SU-DHL-6 (cell line): ENCODE measurements around the gene NFATC4.

Experiments used
- H2AFZ ChIP-seq: fragments of 200-600 bp; sonication (generic); 2 replicates; pipeline ENCODE4 v1.6.1; 2014; ENCODE audit warnings: low read depth, mild to moderate bottlenecking, moderate library complexity, mixed read lengths, antibody characterized with exemption, low read length; ENCODE audit not compliant: severe bottlenecking
- H3F3A ChIP-seq: fragments of 200-600 bp; shearing (Covaris generic); 2 replicates; pipeline ENCODE4 v1.6.0; 2016; ENCODE audit warnings: antibody characterized with exemption, mild to moderate bottlenecking; ENCODE audit not compliant: insufficient read depth
- H3K27ac ChIP-seq: fragments of 200-600 bp; sonication (generic); 2 replicates; pipeline ENCODE4 v1.5.1; 2016; ENCODE audit warnings: low read depth, mild to moderate bottlenecking, low read length, moderate library complexity, mixed read lengths
- H3K27me3 ChIP-seq: fragments of 200-600 bp; sonication (generic), shearing (Covaris generic); 2 replicates; pipeline ENCODE4 v1.6.0; 2014; ENCODE audit warnings: mild to moderate bottlenecking, low read length
- H3K36me3 ChIP-seq: fragments of 200-600 bp; sonication (generic); 2 replicates; pipeline ENCODE4 v1.6.1; 2014; ENCODE audit warnings: mild to moderate bottlenecking, low read length, mixed read lengths
- H3K4me2 ChIP-seq: fragments of 300-600, 200-600 bp; shearing (Covaris generic), sonication (generic); 2 replicates; pipeline ENCODE4 v1.6.0; 2014; ENCODE audit warnings: low read length, low read depth, mild to moderate bottlenecking; ENCODE audit not compliant: poor library complexity, severe bottlenecking
- H3K4me3 ChIP-seq: fragments of 200-600 bp; sonication (generic); 2 replicates; pipeline ENCODE4 v1.5.1; 2014; ENCODE audit warnings: antibody characterized with exemption, low read length, mild to moderate bottlenecking, mixed read lengths; ENCODE audit not compliant: insufficient read depth, poor library complexity, severe bottlenecking
- H3K79me2 ChIP-seq: fragments of 200-600 bp; sonication (generic); 2 replicates; pipeline ENCODE4 v1.6.1; 2014; ENCODE audit warnings: mild to moderate bottlenecking, low read length, moderate library complexity; ENCODE audit not compliant: insufficient read depth
- H3K9ac ChIP-seq: fragments of 200-600 bp; sonication (generic); 2 replicates; pipeline ENCODE4 v1.7.0; 2014; ENCODE audit warnings: mild to moderate bottlenecking, low read length
- H3K9me2 ChIP-seq: fragments of 200-600 bp; sonication (generic); replicated peaks from 2 replicates; pipeline ENCODE4 v1.6.1; 2014; ENCODE audit warnings: low read length; ENCODE audit not compliant: insufficient read depth
- H3K9me3 ChIP-seq: fragments of 200-600 bp; sonication (generic); 2 replicates; pipeline ENCODE4 v1.6.1; 2014; ENCODE audit warnings: low read length, mixed read lengths; ENCODE audit not compliant: insufficient read depth
- H4K20me1 ChIP-seq: fragments of 200-600 bp; sonication (generic); 2 replicates; pipeline ENCODE4 v1.6.1; 2014; ENCODE audit warnings: low read depth, mild to moderate bottlenecking, antibody characterized with exemption, low read length, moderate library complexity, mixed read lengths
- CTCF ChIP-seq: fragments of 200-600 bp; sonication (generic); IDR thresholded peaks from one replicate; pipeline ENCODE4 v1.5.1; 2017; ENCODE audit warnings: antibody characterized with exemption, mild to moderate bottlenecking, low read length, moderate library complexity; ENCODE audit not compliant: insufficient read depth, poor library complexity, severe bottlenecking
- EZH2phosphoT487 ChIP-seq: fragments of 200-600 bp; sonication (generic), shearing (Covaris generic); conservative IDR thresholded peaks from 2 replicates; pipeline ENCODE4 v1.6.1; 2018; ENCODE audit warnings: mild to moderate bottlenecking, antibody characterized with exemption, low read length, moderate library complexity, mixed read lengths

Gene NFATC4

GRCh38 chr14:24340606-24341005 is 27.4 kb upstream of the NFATC4 start:
- H3K9me2 ChIP-seq: no peaks in the 10 kb centered on the region

DNA sequence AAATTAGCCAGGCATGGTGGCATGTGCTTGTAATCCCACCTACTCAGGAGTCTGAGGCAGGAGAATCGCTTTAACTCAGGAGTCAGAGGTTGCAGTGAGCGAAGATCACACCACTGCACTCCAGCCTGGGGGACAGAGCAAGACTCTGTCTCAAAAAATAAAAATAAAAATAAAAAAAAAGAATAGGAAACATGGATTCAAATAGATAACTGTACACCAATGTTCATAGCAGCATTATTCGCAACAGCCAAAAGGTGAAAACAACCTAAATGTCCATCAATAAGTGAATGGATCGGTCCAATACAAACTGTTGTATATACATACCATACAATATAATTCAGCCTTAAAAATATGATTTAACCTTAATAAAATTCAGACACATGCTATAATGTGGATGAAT is 25.1 kb upstream of the NFATC4 start:
- H3K9me3 ChIP-seq: no peaks in the 10 kb centered on the region
- no peaks in the 10 kb centered on the region for H3K9me2 ChIP-seq
- no peaks in the 10 kb centered on the region for H3K79me2 ChIP-seq
- no peak overlapping the region for H3K4me2 ChIP-seq
- no peak overlapping the region for H3K27ac ChIP-seq
- no peak overlapping the region for H3K9ac ChIP-seq
- no peaks in the 10 kb centered on the region for H3K27me3 ChIP-seq
- no peak overlapping the region for H2AFZ ChIP-seq
- H3K36me3 ChIP-seq: no peaks in the 10 kb centered on the region
- H3F3A ChIP-seq: no peaks in the 10 kb centered on the region
- no peaks in the 10 kb centered on the region for H4K20me1 ChIP-seq
- no peak for TF ChIP-seq EZH2phosphoT487
- TF ChIP-seq CTCF: no peak
- H3K4me3 ChIP-seq: no peak overlapping the region

More at GRCh38 chr14:24340606-24341005, 27.4 kb upstream of the NFATC4 start:
- Histone ChIP-seq H3K27me3 (no peaks in the 10 kb centered on the region), H3K36me3 (no peaks in the 10 kb centered on the region), H3K9ac (no peak overlapping the region), H3K4me3 (no peak overlapping the region), H3F3A (no peaks in the 10 kb centered on the region), H2AFZ (no peak overlapping the region), H4K20me1 (no peaks in the 10 kb centered on the region), H3K4me2 (no peak overlapping the region), H3K27ac (no peak overlapping the region), H3K79me2 (no peaks in the 10 kb centered on the region), H3K9me3 (no peaks in the 10 kb centered on the region)
- TF ChIP-seq CTCF (no peak), EZH2phosphoT487 (no peak)

GRCh38 chr14:24343795-24344660 is 24.0 kb upstream of the NFATC4 start:
- no peak overlapping the region for H3K4me2 ChIP-seq
- H3K36me3 ChIP-seq: no peaks in the 10 kb centered on the region
- no peaks in the 10 kb centered on the region for H3K79me2 ChIP-seq
- no peaks in the 10 kb centered on the region for H3K9me3 ChIP-seq
- H3K9me2 ChIP-seq: no peaks in the 10 kb centered on the region
- no peaks in the 10 kb centered on the region for H3K27me3 ChIP-seq
- H3F3A ChIP-seq: no peaks in the 10 kb centered on the region
- no peak overlapping the region for H3K9ac ChIP-seq
- H3K27ac ChIP-seq: no peak overlapping the region
- H4K20me1 ChIP-seq: no peaks in the 10 kb centered on the region
- no peak overlapping the region for H3K4me3 ChIP-seq
- H2AFZ ChIP-seq: no peak overlapping the region
- TF ChIP-seq EZH2phosphoT487 (no peak), CTCF (no peak)
